ENCODE results near the gene CHRM1.
A peak's percentile ranks its signal among the peaks of the same experiment; 100 is the strongest.

The CHRM1 gene

DNA sequence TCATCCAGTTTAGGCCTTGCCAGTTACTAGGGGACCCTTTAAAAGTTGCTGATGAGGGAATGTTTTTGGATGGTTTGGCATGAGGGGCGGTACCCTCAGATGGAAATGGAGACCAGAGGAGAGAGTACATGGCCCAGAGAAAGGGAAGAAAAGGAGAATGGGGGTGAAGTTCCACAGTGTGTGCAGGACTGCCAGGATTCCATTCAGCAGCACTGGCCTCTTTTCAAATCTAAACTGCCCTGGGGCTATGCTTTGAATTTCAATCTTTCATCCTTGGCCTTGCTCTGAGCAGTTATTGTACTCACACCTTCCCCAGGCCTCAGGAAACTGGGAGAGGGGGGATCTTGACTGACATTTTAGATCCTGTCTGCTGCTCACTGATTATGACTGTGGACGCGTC is 37.5 kb downstream of the CHRM1 start:
- DNase-seq, result no peak
- H3K27me3 ChIP-seq (ENCODE audit: insufficient read depth, low read length, poor library complexity), result no peaks in the 10 kb centered on the region
- peaks cover 84% of the 10 kb centered on the region for H3K79me2 ChIP-seq (ENCODE audit: insufficient read depth, low read length)
- peak overlapping the region; percentile 83 to 92; a peak in 3 of 4 replicates for H3K4me3 ChIP-seq (ENCODE audit: low read depth in 1 of 2, low read length in 2 of 2)
- H2AFZ ChIP-seq (ENCODE audit: low read depth, low read length), result no peak overlapping the region
- ATAC-seq (ENCODE audit: insufficient read depth, low read depth), result no peak
- H3K27ac ChIP-seq (ENCODE audit: low read length), result peak overlapping the region; percentile 95
- peak overlapping the region; percentile 85 for H3K4me2 ChIP-seq (ENCODE audit: insufficient read depth, low read length)
- H3K9me3 ChIP-seq (ENCODE audit: insufficient read depth, low read length, severe bottlenecking), result no peaks in the 10 kb centered on the region
- H3K9ac ChIP-seq (ENCODE audit: low read depth, low read length), result peak overlapping the region; percentile 87
- no peak for TF ChIP-seq EZH2 (IDR thresholded peaks at IDR 0.05; ENCODE audit: borderline replicate concordance, low read depth, low read length, severe bottlenecking)
- TF ChIP-seq, protein P1, sequence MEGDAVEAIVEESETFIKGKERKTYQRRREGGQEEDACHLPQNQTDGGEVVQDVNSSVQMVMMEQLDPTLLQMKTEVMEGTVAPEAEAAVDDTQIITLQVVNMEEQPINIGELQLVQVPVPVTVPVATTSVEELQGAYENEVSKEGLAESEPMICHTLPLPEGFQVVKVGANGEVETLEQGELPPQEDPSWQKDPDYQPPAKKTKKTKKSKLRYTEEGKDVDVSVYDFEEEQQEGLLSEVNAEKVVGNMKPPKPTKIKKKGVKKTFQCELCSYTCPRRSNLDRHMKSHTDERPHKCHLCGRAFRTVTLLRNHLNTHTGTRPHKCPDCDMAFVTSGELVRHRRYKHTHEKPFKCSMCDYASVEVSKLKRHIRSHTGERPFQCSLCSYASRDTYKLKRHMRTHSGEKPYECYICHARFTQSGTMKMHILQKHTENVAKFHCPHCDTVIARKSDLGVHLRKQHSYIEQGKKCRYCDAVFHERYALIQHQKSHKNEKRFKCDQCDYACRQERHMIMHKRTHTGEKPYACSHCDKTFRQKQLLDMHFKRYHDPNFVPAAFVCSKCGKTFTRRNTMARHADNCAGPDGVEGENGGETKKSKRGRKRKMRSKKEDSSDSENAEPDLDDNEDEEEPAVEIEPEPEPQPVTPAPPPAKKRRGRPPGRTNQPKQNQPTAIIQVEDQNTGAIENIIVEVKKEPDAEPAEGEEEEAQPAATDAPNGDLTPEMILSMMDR (IDR thresholded peaks at IDR 0.05; ENCODE audit: borderline replicate concordance, extremely low read depth, low read length, poor library complexity, severe bottlenecking), result no peak
- peaks cover 64% of the 10 kb centered on the region for H4K20me1 ChIP-seq (ENCODE audit: insufficient read depth, low read length)
- H3K4me1 ChIP-seq (ENCODE audit: insufficient read depth, low read length), result peaks cover 65% of the 10 kb centered on the region
- peaks cover 76% of the 10 kb centered on the region for H3K36me3 ChIP-seq (ENCODE audit: insufficient read depth, low read length)

- TF ChIP-seq, protein P1 (IDR thresholded peaks at IDR 0.05; ENCODE audit: borderline replicate concordance, extremely low read depth, low read length, poor library complexity, severe bottlenecking), result no peak
- TF ChIP-seq EZH2 (IDR thresholded peaks at IDR 0.05; ENCODE audit: borderline replicate concordance, low read depth, low read length, severe bottlenecking), result no peak
- Histone ChIP-seq H3K36me3 (ENCODE audit: insufficient read depth, low read length) (peaks cover 72% of the 10 kb centered on the region), H2AFZ (ENCODE audit: low read depth, low read length) (no peak overlapping the region), H3K27ac (ENCODE audit: low read length) (peak overlapping the region; percentile 95), H3K27me3 (ENCODE audit: insufficient read depth, low read length, poor library complexity) (no peaks in the 10 kb centered on the region), H3K9me3 (ENCODE audit: insufficient read depth, low read length, severe bottlenecking) (no peaks in the 10 kb centered on the region), H3K4me3 (ENCODE audit: low read depth in 1 of 2, low read length in 2 of 2) (peak overlapping the region; percentile 83 to 92; a peak in 3 of 4 replicates), H3K79me2 (ENCODE audit: insufficient read depth, low read length) (peaks cover 85% of the 10 kb centered on the region), H3K4me2 (ENCODE audit: insufficient read depth, low read length) (peak overlapping the region; percentile 85), H3K9ac (ENCODE audit: low read depth, low read length) (peak overlapping the region; percentile 87), H3K4me1 (ENCODE audit: insufficient read depth, low read length) (peaks cover 65% of the 10 kb centered on the region), H4K20me1 (ENCODE audit: insufficient read depth, low read length) (peaks cover 57% of the 10 kb centered on the region)
- DNase-seq (no peak), ATAC-seq (ENCODE audit: insufficient read depth, low read depth) (no peak)
Observed at GRCh38 chr11:62882788-62883501, 38.2 kb downstream of the CHRM1 start.

GRCh38 chr11:62882431-62882749 is 38.8 kb downstream of the CHRM1 start:
- no peaks in the 10 kb centered on the region for H3K27me3 ChIP-seq (ENCODE audit: insufficient read depth, low read length, poor library complexity)

More at GRCh38 chr11:62882431-62882749, 38.8 kb downstream of the CHRM1 start:
- DNase-seq (no peak), ATAC-seq (ENCODE audit: insufficient read depth, low read depth) (no peak)
- peaks cover 65% of the 10 kb centered on the region for H3K4me1 ChIP-seq (ENCODE audit: insufficient read depth, low read length)
- peak overlapping the region; percentile 95 for H3K27ac ChIP-seq (ENCODE audit: low read length)
- peak overlapping the region; percentile 83 to 92; a peak in 3 of 4 replicates for H3K4me3 ChIP-seq (ENCODE audit: low read depth in 1 of 2, low read length in 2 of 2)
- H3K4me2 ChIP-seq (ENCODE audit: insufficient read depth, low read length), result peak overlapping the region; percentile 85
- H4K20me1 ChIP-seq (ENCODE audit: insufficient read depth, low read length), result peaks cover 53% of the 10 kb centered on the region
- H3K9me3 ChIP-seq (ENCODE audit: insufficient read depth, low read length, severe bottlenecking), result no peaks in the 10 kb centered on the region
- no peak overlapping the region for H2AFZ ChIP-seq (ENCODE audit: low read depth, low read length)
- TF ChIP-seq EZH2 (IDR thresholded peaks at IDR 0.05; ENCODE audit: borderline replicate concordance, low read depth, low read length, severe bottlenecking), result no peak
- TF ChIP-seq, protein P1 (IDR thresholded peaks at IDR 0.05; ENCODE audit: borderline replicate concordance, extremely low read depth, low read length, poor library complexity, severe bottlenecking), result no peak
- peaks cover 88% of the 10 kb centered on the region for H3K79me2 ChIP-seq (ENCODE audit: insufficient read depth, low read length)
- H3K36me3 ChIP-seq (ENCODE audit: insufficient read depth, low read length), result peaks cover 72% of the 10 kb centered on the region
- peak overlapping the region; percentile 87 for H3K9ac ChIP-seq (ENCODE audit: low read depth, low read length)

All from DND-41 (cell line).